ENCODE results near the gene FUT7.

- TF ChIP-seq CTCF (IDR thresholded peaks at IDR 0.05) (no peak), POLR2A (IDR thresholded peaks at IDR 0.05) (no peak), EP300 (IDR thresholded peaks at IDR 0.05) (no peak)
Measured at GRCh38 chr9:137027369-137028262, 4.3 kb downstream of the FUT7 start, which contains the start of gene ABCA2.

Measured in tibial nerve (tissue), 4 donors.